Stimulated activated CD4-positive, alpha-beta T cell treated with anti-CD3 and anti-CD28 coated beads, Interleukin-2, amount 100 ng/mL, for 24 hours (primary cell): ENCODE measurements around the gene TSC22D2.

Experiments used
- DNase-seq, 2 donors: peaks; one replicate each; pipeline ENCODE4 v3.0.0-alpha.2; 2020

The TSC22D2 gene

DNA sequence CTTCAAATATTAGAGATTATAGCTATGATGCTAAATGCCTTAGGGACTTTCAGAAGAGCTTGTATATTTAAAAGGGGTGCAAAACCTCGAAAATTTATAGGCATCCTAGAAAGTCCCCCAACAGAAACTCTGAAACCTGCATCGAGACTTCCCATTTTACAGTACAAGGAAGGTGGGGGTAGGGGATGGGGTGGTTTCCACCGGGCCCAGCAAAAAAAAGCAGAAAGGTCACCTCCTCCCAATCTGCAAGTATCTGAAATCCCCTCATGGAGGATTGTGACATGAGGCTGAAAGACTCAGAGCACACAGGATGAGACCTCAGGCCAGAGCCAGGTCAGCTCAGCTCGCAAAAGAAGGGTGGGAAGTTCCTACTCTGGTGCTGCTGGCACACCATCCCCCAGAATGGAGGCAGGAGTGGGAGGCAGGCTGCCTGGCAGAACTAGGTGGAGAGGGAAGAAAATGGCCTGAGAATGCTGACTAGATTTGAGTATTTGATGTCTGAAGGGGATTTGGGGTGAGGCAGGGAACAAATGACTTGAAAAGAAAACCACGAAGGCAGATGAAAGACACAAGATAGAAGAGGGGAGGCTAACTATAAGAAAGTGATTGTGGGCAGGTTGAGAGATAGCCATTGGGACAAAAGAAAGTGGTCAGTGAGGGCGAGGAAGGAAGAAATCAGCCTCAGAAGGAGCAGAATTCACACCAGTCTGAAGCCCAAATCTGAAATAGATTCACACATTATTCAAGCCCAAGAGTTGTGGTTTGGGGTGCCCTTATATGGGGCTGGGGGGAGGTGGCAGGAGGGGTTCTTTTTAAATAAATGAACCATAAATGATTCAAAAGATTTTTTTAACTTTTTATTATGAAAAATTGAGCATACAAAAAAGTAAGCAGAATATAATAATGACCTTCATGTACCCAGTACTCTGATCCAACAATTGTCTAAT is 22.5 kb upstream of the TSC22D2 start:
- DNase-seq = peak in 1 of 2 donors; percentile 21

GRCh38 chr3:150388498-150389418 is 19.3 kb upstream of the TSC22D2 start:
- DNase-seq = no peak

DNA sequence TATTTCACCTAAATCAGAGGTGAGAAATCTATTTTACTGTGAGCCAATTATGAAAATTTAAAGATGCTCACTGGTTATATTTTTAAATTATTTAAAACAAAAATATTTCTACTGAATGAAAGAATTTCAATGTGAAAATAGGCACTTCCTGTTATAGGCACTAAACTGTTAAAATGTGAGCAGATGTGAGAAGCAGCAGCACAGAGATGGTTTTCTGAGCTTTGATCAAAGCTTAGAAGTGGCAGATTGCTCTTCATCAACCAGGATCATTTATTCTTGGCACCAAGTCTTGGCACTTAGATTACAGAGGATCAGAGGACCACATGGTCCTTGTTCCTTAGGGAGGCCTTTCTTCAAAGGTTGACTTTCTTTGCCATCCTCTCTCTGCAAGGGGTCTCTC is 18.0 kb upstream of the TSC22D2 start:
- no peak for DNase-seq

- DNase-seq = no peak
These were observed 16.9 kb upstream of the TSC22D2 start for GRCh38 chr3:150391161-150391560.

DNA sequence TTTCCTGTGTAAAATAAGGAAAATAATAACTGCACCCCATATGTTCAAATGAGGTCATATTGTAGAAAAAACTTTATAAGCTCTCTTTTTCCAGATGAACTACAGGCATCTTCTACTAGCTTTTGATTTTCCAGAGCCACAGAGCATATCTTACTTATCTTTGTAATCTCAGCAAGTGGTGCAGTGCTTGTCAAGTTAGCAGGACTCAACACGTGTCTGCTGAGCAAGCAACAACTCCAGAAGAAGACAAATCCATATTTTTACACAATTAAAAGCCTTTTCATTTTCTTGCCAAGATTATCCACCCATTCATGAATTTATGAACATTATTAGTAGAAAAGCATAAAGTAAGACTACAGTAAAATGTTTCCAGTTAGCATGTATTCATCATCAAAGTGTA is 14.4 kb upstream of the TSC22D2 start:
- no peak for DNase-seq

- DNase-seq = no peak
These were observed 13.5 kb upstream of the TSC22D2 start for GRCh38 chr3:150394606-150395005.

- DNase-seq = no peak
These were observed 11.6 kb upstream of the TSC22D2 start for GRCh38 chr3:150396491-150396890.

DNA sequence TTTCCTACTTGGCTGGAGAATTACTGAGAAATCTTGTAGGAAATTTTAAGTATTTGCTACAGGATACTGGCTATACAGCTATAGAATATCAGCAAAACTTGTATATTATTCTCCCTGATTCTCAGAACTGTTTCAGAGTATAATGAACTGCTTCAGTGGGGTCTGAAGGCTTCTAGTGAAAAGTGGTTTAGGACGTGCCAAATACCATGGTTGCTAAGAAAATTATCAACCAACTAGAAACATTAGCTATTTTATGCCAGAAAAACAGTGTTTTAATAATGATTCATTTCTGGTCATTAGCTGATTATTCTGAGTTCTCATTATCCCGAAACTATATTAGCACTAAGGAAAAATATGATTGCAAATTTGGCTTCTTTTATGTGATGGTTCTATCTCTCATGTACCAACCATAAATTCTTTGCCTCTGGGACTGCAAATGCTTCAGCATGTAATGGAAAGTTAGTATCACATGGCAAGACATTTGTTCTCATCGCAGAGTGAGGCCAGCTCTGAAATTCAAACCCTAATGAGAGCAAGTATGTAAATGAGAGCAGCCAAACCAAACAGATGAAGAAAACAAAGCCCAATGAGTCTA is 11.0 kb upstream of the TSC22D2 start:
- no peak for DNase-seq

GRCh38 chr3:150399060-150399459 is 9.0 kb upstream of the TSC22D2 start:
- no peak for DNase-seq

DNA sequence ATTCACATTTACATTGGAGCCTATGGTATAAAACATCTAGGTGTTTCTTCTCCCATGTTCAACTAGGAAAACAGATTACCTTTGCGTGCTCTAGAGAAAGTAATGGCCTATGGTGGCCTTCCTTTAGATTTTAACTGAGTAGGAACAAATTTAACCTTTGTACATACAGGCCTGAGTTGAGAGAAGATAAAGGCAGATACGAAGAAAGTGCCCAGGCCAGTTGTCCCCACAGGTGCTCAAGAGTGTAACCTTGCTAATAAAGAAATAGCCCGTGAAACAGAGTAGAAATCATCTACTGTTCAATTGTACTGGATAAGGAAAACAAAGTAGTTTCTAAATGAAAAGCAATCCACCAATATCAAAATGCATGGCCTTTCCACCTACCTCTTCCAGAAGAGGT is 6.8 kb upstream of the TSC22D2 start:
- DNase-seq = no peak

GRCh38 chr3:150402217-150402616 is 5.9 kb upstream of the TSC22D2 start:
- DNase-seq = no peak

DNA sequence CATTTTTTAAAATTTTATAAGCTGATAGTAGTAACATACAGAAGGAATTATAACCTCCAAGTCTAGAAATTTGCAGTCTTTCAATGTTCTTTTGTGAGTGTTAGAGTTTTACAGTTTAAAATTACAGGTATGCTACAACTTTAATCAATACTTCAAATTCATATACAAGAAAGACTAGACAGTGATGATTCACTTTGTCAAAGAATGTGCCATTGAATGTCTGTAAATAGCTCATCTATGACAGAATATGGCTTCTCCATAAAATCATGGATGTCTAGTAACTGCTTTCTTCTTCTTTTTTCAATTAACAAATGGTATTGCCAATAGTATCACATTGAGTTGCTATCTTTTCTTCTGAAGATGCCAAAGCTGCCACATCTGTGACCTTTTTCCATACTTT is 4.1 kb upstream of the TSC22D2 start:
- DNase-seq = no peak

DNA sequence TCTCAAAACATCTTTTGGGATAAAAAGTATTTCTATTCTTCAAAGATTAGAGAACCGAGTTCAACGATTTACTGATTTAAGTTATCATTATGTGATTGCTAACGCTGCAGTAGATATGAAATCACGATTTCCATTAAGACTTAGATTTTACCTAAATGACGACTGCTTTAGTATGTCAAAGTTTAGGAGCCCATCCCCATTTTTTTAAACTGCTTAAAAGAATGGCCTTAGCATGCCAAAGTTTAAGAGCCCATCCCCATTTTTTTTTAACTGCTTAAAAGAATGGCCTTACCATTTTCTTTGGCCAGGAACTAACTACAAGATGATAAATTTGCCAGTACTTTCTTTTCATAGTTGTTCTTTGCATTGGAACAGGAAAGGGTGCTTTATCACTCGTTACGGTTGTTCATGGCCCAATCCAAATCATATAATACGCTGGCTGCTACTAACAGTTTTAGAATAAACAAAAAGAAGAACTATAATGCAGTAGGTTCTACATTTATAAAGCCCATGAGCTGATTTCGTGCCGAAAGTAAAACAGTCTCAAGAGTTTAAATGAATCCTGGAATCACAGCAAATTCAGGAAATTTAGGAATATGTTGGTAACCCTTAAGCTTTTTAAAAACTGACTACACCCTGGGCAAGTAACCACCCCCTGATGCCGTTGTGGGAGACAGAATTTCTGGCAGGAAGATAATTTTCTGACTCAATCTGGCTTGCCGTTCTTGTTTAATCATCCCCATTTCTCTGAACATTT is 869 bp upstream of the TSC22D2 start:
- DNase-seq = peak in 1 of 2 donors; percentile 5

- no peak for DNase-seq
These were observed 284 bp upstream of the TSC22D2 start for GRCh38 chr3:150407808-150408220.

GRCh38 chr3:150409125-150409511 is 1.0 kb downstream of the TSC22D2 start:
- peak in 1 of 2 donors; percentile 25 for DNase-seq

DNA sequence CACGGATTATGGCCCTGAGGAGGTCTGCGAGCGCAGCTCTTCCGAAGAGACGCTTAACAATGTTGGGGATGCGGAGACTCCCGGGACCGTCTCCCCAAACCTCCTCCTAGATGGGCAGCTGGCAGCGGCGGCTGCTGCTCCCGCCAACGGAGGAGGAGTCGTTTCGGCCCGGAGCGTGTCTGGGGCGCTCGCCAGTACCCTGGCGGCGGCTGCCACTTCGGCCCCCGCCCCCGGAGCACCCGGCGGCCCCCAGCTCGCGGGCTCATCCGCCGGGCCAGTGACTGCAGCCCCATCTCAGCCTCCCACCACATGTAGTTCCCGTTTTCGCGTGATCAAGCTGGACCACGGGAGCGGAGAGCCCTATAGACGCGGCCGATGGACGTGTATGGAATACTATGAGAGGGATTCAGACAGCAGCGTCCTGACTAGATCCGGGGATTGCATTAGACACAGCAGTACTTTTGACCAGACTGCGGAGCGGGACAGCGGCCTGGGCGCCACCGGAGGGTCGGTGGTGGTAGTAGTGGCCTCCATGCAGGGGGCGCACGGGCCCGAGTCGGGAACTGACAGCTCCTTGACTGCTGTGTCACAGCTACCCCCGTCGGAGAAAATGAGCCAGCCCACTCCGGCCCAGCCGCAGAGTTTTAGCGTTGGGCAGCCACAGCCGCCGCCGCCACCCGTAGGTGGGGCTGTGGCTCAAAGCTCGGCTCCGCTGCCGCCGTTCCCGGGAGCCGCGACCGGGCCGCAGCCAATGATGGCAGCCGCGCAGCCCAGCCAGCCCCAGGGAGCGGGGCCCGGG is 1.6 kb downstream of the TSC22D2 start:
- DNase-seq = peak; percentile 71 to 76

DNA sequence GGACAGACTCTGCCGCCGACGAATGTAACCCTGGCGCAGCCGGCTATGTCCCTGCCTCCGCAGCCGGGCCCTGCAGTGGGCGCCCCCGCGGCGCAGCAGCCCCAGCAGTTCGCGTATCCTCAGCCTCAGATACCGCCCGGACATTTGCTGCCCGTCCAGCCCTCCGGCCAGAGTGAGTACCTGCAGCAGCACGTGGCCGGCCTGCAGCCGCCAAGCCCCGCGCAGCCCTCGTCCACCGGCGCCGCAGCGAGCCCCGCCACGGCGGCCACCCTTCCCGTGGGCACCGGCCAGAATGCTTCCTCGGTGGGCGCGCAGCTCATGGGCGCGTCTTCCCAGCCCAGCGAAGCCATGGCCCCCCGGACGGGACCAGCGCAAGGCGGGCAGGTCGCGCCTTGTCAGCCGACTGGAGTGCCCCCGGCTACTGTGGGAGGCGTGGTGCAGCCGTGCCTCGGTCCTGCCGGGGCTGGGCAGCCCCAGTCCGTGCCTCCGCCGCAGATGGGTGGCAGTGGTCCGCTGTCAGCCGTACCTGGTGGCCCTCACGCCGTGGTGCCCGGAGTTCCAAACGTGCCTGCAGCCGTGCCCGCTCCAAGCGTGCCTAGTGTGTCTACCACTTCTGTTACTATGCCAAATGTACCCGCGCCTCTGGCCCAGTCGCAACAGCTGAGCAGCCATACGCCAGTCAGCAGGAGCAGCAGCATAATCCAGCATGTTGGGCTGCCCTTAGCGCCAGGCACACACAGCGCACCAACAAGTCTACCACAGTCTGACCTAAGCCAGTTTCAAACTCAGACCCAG is 2.4 kb downstream of the TSC22D2 start:
- peak; percentile 29 to 45 for DNase-seq

DNA sequence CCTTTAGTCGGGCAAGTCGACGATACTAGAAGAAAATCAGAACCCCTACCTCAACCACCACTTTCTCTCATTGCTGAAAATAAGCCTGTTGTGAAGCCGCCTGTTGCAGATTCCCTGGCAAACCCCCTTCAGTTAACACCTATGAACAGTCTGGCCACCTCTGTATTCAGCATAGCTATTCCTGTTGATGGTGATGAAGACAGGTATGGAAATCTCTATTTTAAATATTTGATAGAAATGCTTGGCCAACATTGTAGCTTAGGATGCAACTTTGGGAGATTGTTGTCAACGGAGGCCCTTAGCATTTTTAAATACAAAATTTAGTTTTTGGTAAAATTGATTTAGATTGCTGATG is 3.0 kb downstream of the TSC22D2 start:
- DNase-seq = no peak

- DNase-seq = no peak
These were observed 3.4 kb downstream of the TSC22D2 start for GRCh38 chr3:150411546-150411945.

DNA sequence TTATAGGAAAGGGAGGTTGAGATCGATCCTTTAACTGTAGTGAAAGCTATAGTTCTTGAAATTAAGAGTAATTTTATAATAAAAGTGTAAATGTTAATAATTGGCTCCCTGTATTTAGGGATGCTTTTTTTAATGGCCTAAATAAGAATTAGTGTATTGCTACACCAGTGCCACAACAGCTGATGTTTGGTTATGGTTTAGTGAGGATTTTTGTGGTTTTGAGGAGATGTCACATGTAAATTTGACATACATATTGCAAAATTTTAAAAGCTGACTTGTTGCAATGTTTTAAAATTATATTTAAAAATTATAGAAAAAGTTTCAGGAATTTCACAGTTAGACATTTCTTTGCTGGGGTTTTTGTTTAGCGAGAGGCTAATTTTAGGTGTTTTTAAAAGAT is 3.9 kb downstream of the TSC22D2 start:
- no peak for DNase-seq
